Right cardiac atrium (tissue), 5 donors: Measurements from ENCODE around the gene HSPG2. TPM values are rescaled to one million over a fixed set of nuclear protein-coding genes. Genes with fewer than 3 reads are reported as not detected.

Source experiments
- ATAC-seq, 2 donors: fragments of 200-7000 bp; cut with Tn5 transposase; one replicate each; pipeline versions ENCODE4 v1.8.0 to v1.9.1; 2020; ENCODE audit warnings: moderate library complexity in 2 of 2, mild to moderate bottlenecking in 1 of 2
- DNase-seq, 3 donors: peaks; one replicate each; pipeline ENCODE4 v3.0.0-alpha.2; 2020
- H3K27ac ChIP-seq: one replicate; pipeline ENCODE4 v1.5.1; 2013; ENCODE audit warnings: mild to moderate bottlenecking, low read length, control low read depth, moderate library complexity
- H3K27me3 ChIP-seq: one replicate; pipeline ENCODE4 v1.6.1; 2013; ENCODE audit not compliant: control insufficient read depth, insufficient read depth
- H3K4me1 ChIP-seq: one replicate; pipeline ENCODE4 v1.6.1; 2013; ENCODE audit warnings: low read length; ENCODE audit not compliant: control insufficient read depth, insufficient read depth
- H3K4me3 ChIP-seq: one replicate; pipeline ENCODE4 v1.5.1; 2013; ENCODE audit warnings: low read length, control low read depth
- H3K9me3 ChIP-seq: one replicate; pipeline ENCODE4 v1.6.1; 2013; ENCODE audit warnings: low read length; ENCODE audit not compliant: control insufficient read depth
- WGBS: extraction: QIAGEN DNeasy Blood & Tissue Kit; methylation state at CpG from one replicate; pipeline ENCODE4 v1.1.7; 2013; 5-methylcytosine and 5-hydroxymethylcytosine counted together
- intact Hi-C, 4 donors: fragments of 100-400 bp; cut with DNase I; formaldehyde crosslinking; loops; one replicate each; pipeline versions ENCODE4 v1.11.0 to v1.14.0; 2022 to 2023
- polyA plus RNA-seq: library from polyadenylated mRNA; stranded (reverse); fragments of 200-250 nt; gene quantifications from one replicate; pipeline ENCODE4 v1.2.3, GENCODE V29; 2013
- total RNA-seq, 4 donors: library from RNA; stranded (reverse); fragmentation: NEBNext Ultra II Directional; extraction: Animal tissue kit (Norgen Biotek cat#: 25700); gene quantifications; one replicate each; pipeline ENCODE4 v1.2.1, GENCODE V29; 2021
- donor health status: healthy with polysubstance abuse.
- donor health status: DM: no; HTN: yes; CAD: no.
- donor health status: DM: no; HTN: no; CAD: no.
- donor health status: DM: no; HTN: yes; CAD: no; lungs with severe emphysema.
- donor health status: DM: yes; HTN: yes; CAD: no.

Gene HSPG2
- total and polyA plus RNA-seq, 5 donors = 257 to 659 (median 459) TPM

DNA sequence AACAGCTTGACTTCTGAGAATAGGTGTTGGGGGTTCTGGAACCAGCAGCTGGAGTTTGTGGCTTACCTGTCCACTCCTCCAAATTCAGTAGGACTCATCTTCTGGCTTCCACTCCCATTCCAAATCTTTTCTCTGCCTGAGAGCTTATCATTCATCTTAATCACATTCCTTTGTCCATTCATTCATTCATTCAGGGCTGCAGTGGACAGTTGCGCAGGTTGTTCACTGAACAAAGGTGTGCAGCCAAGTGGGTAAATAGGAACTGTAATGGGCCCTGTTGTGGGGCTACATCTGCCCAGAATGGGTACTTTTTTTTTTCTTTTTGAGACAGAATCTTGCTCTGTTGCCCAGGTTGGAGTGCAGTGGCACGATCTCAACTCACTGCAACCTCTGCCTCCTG lies 3.4 kb upstream of the HSPG2 start:
- Histone ChIP-seq H3K4me3 (no peak overlapping the region), H3K4me1 (peaks cover 22% of the 10 kb centered on the region), H3K27me3 (no peaks in the 10 kb centered on the region), H3K9me3 (no peaks in the 10 kb centered on the region), H3K27ac (peak overlapping the region; percentile 87)
- no peak for DNase-seq
- intact Hi-C loops = loop anchor here in 2 of 4 donors (5.0 to 10.0 kb wide), 2 partner anchors 33 to 46 kb away; no protein-coding TSS in a partner anchor
- WGBS = 100% methylated on average over 2 of the region's 2 CpGs
- no peak for ATAC-seq

DNA sequence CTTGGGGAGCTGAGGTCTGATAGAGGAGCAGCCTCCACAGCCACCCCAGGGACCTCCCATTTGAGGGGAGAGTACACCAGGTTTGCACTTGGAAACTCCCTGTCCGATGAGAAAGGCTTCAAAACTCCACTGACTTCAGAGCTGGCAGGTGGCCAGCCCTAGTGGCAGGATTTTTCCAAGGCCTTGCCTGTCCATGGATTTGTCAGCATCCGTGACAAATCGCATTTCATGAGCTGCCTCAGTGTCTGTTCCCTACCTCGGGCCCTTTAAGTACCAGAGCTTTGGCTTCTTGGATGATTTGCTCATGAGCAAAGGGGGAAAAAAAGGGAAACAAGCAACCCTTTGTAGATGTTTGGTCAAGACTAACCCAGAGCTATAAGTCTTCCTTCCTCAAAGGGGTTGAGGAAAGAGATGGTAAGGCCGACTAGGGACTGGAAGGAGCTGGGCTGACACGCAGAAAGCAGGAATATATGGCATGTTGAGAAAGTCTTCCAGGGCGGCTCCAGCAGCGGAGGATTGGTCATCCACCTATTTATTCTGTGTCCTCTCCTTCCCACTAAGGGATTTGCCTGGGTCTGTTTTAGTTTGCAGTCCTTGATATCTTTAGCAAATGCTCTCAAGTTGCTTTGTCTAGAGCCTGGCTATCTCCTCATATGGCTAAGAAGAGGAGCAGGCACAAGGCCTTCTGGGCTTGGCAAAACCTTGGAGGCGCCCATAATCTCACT lies 2.7 kb upstream of the HSPG2 start:
- Histone ChIP-seq H3K27me3 (no peaks in the 10 kb centered on the region), H3K9me3 (no peaks in the 10 kb centered on the region), H3K27ac (peak overlapping the region; percentile 87), H3K4me1 (peaks cover 22% of the 10 kb centered on the region), H3K4me3 (no peak overlapping the region)
- peak; percentile 93 to 97 (median 94) for DNase-seq
- peak; percentile 22 to 51 for ATAC-seq
- intact Hi-C loops = loop anchor here in 3 of 4 donors (5.0 to 10.0 kb wide), 3 partner anchors 33 to 45 kb away; no protein-coding TSS in a partner anchor
- 31% methylated on average over 9 of the region's 9 CpGs for WGBS

DNA sequence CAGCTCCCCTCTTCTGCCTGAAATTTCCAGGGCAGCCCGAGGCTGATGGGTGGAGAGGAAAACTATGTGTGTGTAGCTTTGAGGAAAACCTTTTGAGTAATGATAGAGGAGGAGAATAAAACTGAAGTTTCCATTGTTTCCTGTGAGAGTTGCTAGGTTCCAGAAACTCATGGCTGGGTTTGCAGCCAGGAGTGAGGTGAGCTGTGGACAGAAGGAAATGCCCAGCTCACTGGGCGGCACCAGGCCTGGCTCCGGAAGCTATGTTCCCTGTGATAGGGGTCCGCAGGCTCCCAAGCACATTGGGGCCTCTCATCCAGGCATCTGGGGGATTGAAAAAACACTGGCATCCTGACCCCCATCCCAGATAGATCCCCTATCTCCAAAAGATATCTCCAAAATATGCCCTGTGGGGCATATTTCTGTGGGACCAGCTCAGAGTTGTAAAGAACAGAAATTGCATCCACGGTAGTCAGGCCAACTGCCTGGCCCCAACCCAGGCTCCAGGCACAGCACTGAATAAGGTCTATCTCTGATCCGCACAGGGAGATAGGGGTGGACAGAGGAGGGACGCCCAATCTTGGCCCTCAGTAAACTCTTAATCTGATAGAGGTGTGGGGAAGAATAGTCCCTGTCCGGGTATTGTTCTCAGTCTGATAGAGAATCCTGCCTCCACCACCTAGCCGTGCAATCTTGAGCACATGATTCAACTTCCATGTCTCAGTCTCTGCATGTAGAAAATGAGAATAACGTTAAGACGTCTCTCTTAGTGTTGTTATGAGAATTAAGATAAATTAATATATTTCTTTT lies 1.8 kb upstream of the HSPG2 start:
- H3K27me3 ChIP-seq = no peaks in the 10 kb centered on the region
- peak overlapping the region; percentile 87 for H3K27ac ChIP-seq
- intact Hi-C loops = loop anchor here in 1 of 4 donors (5.0 kb wide), 1 partner anchor 42 kb away; no protein-coding TSS in a partner anchor
- peaks cover 18% of the 10 kb centered on the region for H3K4me1 ChIP-seq
- WGBS = 33% methylated on average over 11 of the region's 11 CpGs
- peak; percentile 6 to 38 for ATAC-seq
- H3K4me3 ChIP-seq = no peak overlapping the region
- peak; percentile 45 to 78 (median 58) for DNase-seq
- no peaks in the 10 kb centered on the region for H3K9me3 ChIP-seq

DNA sequence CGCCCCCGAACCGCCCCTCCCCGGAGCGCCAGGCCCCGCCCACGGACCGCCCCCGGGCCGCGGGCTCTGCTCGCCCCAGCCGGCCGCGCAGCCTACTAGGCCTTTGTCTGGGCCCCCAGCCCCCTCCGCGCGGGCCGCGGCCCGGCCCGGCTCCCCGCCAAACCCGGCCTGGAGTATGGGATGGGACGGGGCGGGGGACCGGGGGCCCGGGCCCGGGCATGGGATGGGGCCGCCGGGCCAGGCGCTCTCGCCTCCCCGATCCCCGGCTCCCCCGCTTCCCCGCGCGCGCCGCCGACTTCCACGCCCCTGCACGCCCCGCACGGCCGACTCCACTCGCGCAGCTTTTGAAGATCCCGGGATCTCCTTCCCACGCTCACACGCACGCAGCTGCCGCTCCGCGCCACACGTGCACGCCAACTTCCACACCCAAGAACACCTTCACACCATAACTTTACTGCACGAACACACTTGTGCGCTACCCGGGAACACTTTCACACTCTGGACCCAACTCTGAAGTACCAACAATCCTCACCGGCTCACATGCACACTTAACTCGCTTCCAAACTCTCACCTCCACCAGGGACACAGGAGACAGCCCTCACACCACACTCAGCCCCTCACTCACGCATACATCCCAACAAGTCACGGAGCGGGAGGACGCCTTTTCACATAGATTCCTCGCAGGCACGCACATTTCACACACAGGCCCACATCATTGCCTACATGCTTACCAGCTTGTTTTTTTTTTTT lies 437 bp upstream of the HSPG2 start:
- intact Hi-C loops = loop anchor here in 1 of 4 donors (5.0 kb wide), 1 partner anchor 40 kb away; no protein-coding TSS in a partner anchor
- H3K4me1 ChIP-seq = peaks cover 24% of the 10 kb centered on the region
- H3K9me3 ChIP-seq = no peaks in the 10 kb centered on the region
- DNase-seq (peak; percentile 86 to 97 (median 95)), ATAC-seq (peak; percentile 60 to 71)
- peak overlapping the region; percentile 86 for H3K27ac ChIP-seq
- no peaks in the 10 kb centered on the region for H3K27me3 ChIP-seq
- peak overlapping the region; percentile 79 for H3K4me3 ChIP-seq
- WGBS = 7% methylated on average over 66 of the region's 69 CpGs

DNA sequence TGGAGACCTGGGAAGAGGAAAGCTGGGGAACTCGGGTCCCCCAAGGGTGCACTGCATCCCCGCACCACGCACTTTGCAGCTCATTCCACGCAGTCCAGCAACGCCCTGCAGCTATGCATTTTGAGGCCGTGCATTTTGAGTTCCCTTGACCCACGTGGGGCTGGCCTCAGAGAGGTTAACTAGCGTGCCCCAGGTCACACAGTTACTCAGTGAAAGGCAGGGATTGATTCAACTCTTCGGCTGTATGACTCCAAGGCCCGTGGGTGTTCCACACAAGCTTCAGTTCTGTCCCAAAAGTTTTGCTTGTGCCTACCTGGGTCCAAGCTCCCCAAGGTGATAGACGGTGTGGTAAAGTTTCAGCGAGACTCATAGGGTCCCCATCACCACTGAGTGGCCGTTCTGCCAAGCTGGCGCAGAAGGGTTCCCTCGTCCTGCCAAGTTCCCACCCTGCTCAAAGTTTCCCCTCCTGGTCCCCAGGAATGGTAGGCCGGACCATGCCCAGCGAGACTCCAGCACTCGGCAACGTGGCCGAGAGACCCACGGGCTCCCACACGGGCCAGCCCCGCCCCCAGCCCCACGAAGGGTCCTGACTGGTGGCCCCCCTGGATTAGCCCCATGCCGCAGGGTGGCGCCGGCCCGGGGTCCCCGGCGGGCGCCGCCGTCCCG lies 611 bp downstream of the HSPG2 start:
- H3K27me3 ChIP-seq = no peaks in the 10 kb centered on the region
- ATAC-seq (no peak), DNase-seq (peak in 2 of 3 donors; percentile 75 to 77)
- H3K27ac ChIP-seq = peak overlapping the region; percentile 79
- H3K4me1 ChIP-seq = peaks cover 29% of the 10 kb centered on the region
- intact Hi-C loops = loop anchor here in 1 of 4 donors (5.0 kb wide), 1 partner anchor 39 kb away; no protein-coding TSS in a partner anchor
- 2% methylated on average over 34 of the region's 34 CpGs for WGBS
- no peaks in the 10 kb centered on the region for H3K9me3 ChIP-seq
- peak overlapping the region; percentile 79 for H3K4me3 ChIP-seq

DNA sequence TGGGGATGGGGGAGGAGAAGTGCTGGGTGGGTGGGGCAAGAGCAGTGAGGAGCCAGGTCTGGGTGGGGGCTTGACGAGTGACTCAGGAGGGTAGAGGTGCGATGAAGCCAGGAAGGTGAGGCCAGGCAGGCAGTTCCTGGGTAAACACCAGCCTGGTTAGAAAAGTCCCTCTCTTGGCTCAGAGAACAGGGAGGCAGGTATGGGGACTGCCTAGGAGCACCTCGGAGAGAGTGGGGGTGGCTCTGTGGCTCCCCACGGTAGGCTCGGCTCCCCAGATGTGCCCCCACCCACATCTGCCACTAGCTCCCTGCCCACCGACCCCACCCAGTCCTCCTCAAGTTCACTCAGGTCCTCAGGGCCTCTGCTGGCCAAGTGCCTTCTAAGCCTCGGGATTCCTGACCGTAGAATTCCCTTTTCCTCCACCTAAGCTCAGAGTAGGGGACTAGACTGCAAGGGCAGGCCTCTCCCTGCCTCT lies 1.2 kb downstream of the HSPG2 start:
- H3K27ac ChIP-seq = peak overlapping the region; percentile 79
- H3K4me1 ChIP-seq = peaks cover 35% of the 10 kb centered on the region
- no peak for ATAC-seq
- peak overlapping the region; percentile 79 for H3K4me3 ChIP-seq
- intact Hi-C loops = loop anchor here in 1 of 4 donors (5.0 kb wide), 1 partner anchor 39 kb away; no protein-coding TSS in a partner anchor
- peak in 2 of 3 donors; percentile 58 to 76 for DNase-seq
- H3K9me3 ChIP-seq = no peaks in the 10 kb centered on the region
- WGBS = 16% methylated on average over 8 of the region's 8 CpGs
- H3K27me3 ChIP-seq = no peaks in the 10 kb centered on the region

DNA sequence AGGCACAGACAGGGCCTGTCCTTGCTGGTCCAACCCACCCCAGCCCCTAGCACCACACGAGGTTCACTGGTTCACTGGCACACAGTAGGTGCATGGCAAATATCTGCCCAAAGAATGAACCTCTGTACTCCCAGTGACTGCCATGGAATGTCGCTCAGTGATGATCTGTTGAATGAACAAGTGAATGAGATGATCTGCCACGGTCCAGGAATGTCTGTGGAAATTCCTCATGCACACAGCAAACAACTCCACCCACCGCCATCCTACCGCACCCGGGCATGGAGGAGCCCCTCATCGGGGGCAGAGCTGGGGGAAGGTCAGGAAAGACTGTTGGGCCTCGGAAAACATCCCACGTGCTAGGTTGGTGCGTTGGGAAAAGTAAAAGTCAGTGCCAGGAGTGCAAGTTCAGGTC lies 1.7 kb downstream of the HSPG2 start:
- intact Hi-C loops = loop anchor here in 1 of 4 donors (5.0 kb wide), 1 partner anchor 38 kb away; no protein-coding TSS in a partner anchor
- 18% methylated on average over 10 of the region's 10 CpGs for WGBS
- Histone ChIP-seq H3K4me3 (peak overlapping the region; percentile 79), H3K9me3 (no peaks in the 10 kb centered on the region), H3K27me3 (no peaks in the 10 kb centered on the region), H3K4me1 (peaks cover 37% of the 10 kb centered on the region), H3K27ac (peak overlapping the region; percentile 79)
- DNase-seq (peak in 2 of 3 donors; percentile 39 to 51), ATAC-seq (no peak)

DNA sequence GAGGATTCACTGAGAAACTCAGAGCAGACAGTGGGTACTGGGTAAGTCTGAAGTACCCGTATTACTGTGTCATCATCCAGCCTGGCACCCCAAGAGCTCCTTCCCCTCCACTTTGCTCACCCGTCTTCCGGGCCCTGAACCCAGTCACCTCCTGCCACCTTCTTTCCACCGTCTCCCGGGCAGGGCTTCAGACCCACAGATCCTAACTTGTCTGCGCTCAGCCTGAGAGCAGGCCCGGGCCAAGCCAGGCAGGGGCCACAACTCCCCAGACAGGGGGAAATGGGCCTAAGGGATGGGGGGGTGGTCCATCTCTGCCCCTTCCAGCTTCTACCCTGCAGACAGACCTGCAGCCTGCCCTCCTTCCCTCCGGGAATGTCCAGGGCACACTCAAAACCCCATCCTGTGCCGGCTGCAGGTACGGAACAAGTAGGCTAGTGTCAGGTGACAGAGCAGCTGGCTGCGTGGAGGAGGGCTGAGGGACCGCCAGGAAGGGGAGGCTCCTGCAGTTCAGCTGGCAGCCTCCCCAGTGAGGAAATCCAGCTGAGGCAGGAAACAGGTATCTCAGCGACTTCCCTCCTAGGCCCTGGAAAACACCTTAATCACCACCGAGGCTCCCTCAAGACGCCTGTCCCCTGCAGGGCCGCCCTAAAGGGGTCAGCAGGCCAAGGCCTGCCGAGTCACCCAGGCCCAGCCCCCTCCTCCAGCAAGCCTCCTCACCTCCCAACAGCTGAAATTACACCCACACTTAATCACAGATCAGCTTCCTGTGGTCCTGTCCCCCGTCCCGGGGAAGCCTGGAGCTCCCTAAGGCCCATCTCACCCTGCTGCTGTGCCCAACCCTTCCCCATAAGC lies 3.5 kb downstream of the HSPG2 start:
- intact Hi-C loops = no loop called here
- Histone ChIP-seq H3K9me3 (no peaks in the 10 kb centered on the region), H3K4me1 (peaks cover 31% of the 10 kb centered on the region), H3K4me3 (peak overlapping the region; percentile 45), H3K27ac (peak overlapping the region; percentile 55), H3K27me3 (no peaks in the 10 kb centered on the region)
- 20% methylated on average over 19 of the region's 19 CpGs for WGBS
- DNase-seq (peak; percentile 76 to 89 (median 84)), ATAC-seq (peak; percentile 22 to 47)

DNA sequence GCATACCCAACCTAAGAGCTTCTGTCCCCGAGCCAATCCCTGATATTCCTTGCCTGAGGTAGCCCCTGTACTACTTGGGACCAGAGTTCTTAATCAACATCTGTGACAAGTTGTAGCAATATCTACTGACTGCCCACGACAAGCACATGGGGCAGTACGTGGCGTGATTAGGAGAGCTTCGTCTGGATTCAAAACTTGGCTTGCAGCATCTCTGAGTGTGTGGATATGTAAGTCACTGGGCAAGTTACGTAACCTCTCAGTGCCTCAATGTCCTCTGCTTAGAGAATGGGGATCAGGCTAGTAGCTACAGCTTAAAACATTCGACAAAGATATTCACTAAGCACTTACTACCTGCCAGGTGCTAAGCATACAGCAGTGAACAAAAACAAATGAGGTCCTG lies 5.0 kb downstream of the HSPG2 start:
- ATAC-seq (peak; percentile 5 to 23), DNase-seq (peak; percentile 51 to 76 (median 58))
- H3K27me3 ChIP-seq = no peaks in the 10 kb centered on the region
- peaks cover 35% of the 10 kb centered on the region for H3K4me1 ChIP-seq
- no peaks in the 10 kb centered on the region for H3K9me3 ChIP-seq
- intact Hi-C loops = no loop called here
- WGBS = 18% methylated on average over 7 of the region's 7 CpGs
- H3K4me3 ChIP-seq = no peak overlapping the region
- H3K27ac ChIP-seq = peak overlapping the region; percentile 91
